ENCODE measurements around the gene MCM6.

DNA sequence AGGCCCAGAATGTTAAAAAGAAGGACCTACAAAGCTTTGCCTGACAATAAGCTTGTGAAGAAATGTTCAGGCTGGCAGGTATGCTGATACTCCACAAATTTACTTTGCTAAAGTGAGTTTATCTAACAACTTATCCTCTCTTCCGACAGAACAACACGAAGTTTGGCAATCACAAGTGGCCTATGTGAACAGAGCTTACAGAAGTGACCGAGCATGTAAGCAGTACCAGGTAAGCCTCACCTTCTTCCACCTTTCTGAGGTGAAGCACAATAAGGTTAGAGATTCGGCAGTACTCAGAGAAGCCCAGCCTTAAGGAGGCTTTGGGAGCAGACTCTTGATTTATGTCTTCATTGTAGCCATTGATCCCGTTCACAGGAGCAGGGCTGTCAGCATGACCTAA is 30.2 kb downstream of the MCM6 start:
- no peak for TF ChIP-seq EZH2phosphoT487 (IDR thresholded peaks at IDR 0.05; ENCODE audit: borderline replicate concordance, low read depth)
- TF ChIP-seq, protein P1, sequence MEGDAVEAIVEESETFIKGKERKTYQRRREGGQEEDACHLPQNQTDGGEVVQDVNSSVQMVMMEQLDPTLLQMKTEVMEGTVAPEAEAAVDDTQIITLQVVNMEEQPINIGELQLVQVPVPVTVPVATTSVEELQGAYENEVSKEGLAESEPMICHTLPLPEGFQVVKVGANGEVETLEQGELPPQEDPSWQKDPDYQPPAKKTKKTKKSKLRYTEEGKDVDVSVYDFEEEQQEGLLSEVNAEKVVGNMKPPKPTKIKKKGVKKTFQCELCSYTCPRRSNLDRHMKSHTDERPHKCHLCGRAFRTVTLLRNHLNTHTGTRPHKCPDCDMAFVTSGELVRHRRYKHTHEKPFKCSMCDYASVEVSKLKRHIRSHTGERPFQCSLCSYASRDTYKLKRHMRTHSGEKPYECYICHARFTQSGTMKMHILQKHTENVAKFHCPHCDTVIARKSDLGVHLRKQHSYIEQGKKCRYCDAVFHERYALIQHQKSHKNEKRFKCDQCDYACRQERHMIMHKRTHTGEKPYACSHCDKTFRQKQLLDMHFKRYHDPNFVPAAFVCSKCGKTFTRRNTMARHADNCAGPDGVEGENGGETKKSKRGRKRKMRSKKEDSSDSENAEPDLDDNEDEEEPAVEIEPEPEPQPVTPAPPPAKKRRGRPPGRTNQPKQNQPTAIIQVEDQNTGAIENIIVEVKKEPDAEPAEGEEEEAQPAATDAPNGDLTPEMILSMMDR (IDR thresholded peaks at IDR 0.05) = no peak
- TF ChIP-seq RCOR1 (IDR thresholded peaks at IDR 0.05; ENCODE audit: low read length) = no peak
- TF ChIP-seq MXI1 (IDR thresholded peaks at IDR 0.05; ENCODE audit: low read depth, low read length) = no peak
- no peak for TF ChIP-seq TCF12 (IDR thresholded peaks at IDR 0.05)
- TF ChIP-seq CHD2 (IDR thresholded peaks at IDR 0.05; ENCODE audit: low read length, partially characterized antibody) = no peak
- no peak for TF ChIP-seq EP300 (IDR thresholded peaks at IDR 0.05; ENCODE audit: borderline replicate concordance in 1 of 2, low read depth in 1 of 2, low read length in 1 of 2)
- no peak for TF ChIP-seq FOSL2 (IDR thresholded peaks at IDR 0.05; ENCODE audit: borderline replicate concordance, low read depth)
- TF ChIP-seq TAF1 (IDR thresholded peaks at IDR 0.05; ENCODE audit: borderline replicate concordance, low read depth, low read length) = no peak
- TF ChIP-seq MEF2A (IDR thresholded peaks at IDR 0.05; ENCODE audit: borderline replicate concordance, low read depth) = no peak
- no peak for TF ChIP-seq JUND (IDR thresholded peaks at IDR 0.05)
- TF ChIP-seq, protein P2, sequence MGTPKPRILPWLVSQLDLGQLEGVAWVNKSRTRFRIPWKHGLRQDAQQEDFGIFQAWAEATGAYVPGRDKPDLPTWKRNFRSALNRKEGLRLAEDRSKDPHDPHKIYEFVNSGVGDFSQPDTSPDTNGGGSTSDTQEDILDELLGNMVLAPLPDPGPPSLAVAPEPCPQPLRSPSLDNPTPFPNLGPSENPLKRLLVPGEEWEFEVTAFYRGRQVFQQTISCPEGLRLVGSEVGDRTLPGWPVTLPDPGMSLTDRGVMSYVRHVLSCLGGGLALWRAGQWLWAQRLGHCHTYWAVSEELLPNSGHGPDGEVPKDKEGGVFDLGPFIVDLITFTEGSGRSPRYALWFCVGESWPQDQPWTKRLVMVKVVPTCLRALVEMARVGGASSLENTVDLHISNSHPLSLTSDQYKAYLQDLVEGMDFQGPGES (IDR thresholded peaks at IDR 0.05; ENCODE audit: low read depth, low read length) = no peak
